Caki2 (cell line): ENCODE measurements around the gene TBC1D22B. TPM values are rescaled to one million over a fixed set of nuclear protein-coding genes. Genes with fewer than 3 reads are reported as not detected.
A peak's percentile ranks its signal among the peaks of the same experiment; 100 is the strongest.
"Not testable (repeated sequence)": the region's sequence is repeated elsewhere in the genome, so short reads cannot be mapped to it uniquely, and the experiment has no call there.

Source experiments
- DNase-seq: peaks from one replicate; pipeline ENCODE4 v3.0.0-alpha.2; 2015; ENCODE audit warnings: low read depth
- in situ Hi-C: cut with HindIII; loops from 2 replicates; pipeline ENCODE4 v1.10.0; 2016; ENCODE audit warnings: low sequenced_read_pairs, low pct_unique_long_range_greater_than_20kb, mixed read lengths
- total RNA-seq: library from RNA; depleted of rRNA; stranded (reverse); fragments of >200 nt; shearing (Covaris generic); gene quantifications from 2 replicates; pipeline ENCODE4 v1.2.3, GENCODE V29; 2014; ENCODE audit warnings: low replicate concordance

TBC1D22B gene
- total RNA-seq, 1 experiment from 2014 or later: 6.1 TPM

DNA sequence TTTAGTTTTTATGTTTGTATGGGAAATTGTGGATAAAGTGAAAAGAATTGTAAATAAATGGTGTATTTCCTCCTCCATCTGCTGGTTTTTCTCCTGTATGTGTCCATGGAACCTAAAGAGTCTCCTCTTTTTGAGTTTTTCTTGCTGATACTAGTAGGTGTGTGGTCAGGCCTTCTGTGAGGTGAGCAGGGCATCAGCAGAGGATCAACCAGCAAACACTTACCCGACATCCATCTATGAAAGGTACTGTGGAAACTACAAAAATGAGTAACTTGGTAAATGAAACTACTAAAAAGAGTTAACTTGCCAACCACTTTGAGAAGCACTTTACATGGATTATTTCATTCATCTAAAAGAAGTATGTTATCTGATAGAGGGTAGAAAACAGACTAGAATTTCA lies 75.3 kb downstream of the TBC1D22B start:
- no peak for DNase-seq
- in situ Hi-C loops: no loop called here

DNA sequence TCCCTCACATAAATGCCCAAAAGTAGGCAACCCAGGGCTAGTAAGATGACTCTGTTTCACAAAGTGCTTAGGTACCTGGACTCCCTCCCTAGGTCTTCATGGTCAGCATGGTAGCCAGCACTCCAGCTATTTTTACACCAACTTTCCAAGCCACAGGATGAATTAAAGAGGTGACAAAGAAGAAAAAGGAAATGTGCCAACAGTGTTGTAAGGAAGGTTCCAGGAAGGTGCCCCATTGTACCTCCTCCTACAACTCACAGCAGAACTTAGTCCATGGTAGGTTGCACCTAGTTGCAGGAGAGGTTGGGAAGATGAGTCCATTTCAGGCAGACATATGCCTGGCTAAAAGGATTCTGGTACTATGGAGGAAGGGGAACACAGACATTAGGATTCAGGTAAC lies 76.5 kb downstream of the TBC1D22B start:
- in situ Hi-C loops: no loop called here
- DNase-seq: no peak

DNA sequence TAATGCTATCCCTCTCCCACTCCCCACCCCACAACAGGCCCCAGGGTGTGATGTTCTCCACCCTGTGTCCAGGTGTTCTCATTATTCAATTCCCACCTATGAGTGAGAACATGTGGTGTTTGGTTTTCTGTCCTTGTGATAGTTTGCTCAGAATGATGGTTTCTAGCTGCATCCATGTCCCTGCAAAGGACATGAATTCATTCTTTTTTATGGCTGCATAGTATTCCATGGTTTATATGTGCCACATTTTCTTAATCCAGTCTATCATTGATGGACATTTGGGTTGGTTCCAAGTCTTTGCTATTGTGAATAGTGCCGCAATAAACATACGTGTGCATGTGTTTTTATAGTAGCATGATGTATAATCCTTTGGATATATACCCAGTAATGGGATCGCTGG lies 80.7 kb downstream of the TBC1D22B start:
- in situ Hi-C loops, DNase-seq: not testable (repeated sequence)

DNA sequence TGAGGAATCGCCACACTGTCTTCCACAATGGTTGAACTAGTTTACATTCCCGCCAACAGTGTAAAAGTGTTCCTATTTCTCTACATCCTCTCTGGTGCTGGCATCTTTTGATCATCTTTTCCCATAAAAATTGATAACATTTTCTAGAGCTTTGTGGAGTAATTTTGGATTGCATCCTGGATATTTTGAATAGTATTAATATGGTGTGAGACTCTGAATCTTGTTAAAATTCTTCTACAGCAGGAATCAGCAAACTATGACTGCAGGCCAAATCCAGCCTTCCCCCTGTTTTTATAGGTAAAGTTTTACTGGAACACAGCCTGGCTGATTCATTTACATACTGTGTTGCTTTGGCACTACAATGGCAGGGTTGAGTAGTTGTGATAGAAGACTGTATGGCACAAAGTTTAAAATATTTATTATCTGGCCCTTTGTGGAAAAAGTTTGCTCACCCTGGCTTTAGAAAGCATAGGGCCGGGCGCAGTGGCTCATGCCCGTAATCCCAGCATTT lies 81.2 kb downstream of the TBC1D22B start:
- no peak for DNase-seq
- in situ Hi-C loops: no loop called here

DNA sequence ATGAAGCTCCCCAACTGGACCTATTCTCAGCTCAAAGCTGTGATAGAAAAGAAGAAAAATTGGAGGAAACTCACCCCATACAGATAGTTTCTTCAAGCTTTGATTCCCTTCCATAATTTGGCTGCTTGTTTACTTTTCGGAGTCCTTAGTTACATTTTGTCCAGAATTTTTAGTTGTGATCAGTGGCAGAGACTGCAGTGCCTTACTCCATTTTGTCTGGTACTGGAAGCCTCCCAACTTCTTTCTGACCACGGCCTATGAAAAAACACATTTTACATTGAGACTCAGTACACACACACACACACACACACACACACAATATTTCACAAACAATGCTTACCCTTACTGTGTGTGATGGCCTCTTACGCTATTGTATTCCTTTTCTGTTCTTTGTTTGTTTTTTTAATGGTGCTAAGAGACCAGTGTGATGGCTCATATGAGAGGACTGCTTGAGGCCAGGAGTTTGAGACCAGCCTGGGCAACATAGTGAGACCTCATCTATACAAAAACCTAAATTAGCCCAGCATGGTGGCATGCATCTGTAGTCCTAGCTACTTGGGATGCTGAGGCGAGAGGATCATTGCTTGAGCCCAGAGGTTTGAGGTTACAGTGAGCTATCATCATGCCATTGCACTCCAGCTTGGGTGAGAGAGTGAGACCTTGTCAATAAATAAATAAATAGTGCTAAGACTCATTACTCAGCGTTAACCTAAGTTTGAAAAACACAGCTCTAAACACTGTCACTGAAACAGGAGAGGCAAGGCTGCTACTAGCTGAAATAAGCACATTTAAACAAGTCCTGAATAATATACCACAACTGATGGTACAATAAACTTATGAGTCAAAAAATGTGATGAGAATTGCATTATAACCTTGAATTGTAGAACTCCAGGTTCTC lies 82.4 kb downstream of the TBC1D22B start:
- no peak for DNase-seq
- in situ Hi-C loops: no loop called here

DNA sequence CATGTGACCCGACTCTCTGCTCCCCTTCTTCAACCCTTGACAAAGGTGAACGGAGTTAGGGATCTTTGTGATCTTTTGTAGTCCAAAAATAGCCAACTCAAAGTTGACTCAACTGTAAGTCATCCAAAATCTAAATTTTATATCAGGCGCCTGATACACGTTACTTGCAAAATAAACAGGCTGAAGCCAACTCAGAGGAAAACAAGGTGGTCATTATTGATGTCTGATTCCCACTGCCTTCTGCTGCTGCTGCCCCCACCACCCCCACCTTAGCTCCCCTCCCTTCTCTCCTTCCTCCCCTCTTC lies 83.0 kb downstream of the TBC1D22B start:
- no peak for DNase-seq
- in situ Hi-C loops: no loop called here

DNA sequence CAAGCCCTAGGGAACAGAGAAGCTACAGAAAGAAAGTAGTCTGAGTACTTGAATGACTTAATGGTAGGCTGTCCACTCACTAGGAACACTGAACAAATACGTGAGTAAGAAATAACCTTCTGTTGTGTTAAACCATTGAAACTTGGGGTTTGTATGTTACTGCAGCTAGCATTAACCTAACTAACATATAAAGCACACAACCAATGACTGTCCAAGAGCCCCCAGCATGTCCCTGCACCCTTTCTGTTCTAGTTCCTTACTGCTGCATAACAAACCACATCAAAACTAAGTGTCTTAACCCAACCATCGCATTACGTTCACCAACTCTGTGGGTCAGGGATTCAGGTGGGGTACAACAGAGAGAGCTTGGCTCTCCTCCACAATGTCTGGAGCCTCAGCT lies 85.7 kb downstream of the TBC1D22B start:
- in situ Hi-C loops: no loop called here
- DNase-seq: no peak

DNA sequence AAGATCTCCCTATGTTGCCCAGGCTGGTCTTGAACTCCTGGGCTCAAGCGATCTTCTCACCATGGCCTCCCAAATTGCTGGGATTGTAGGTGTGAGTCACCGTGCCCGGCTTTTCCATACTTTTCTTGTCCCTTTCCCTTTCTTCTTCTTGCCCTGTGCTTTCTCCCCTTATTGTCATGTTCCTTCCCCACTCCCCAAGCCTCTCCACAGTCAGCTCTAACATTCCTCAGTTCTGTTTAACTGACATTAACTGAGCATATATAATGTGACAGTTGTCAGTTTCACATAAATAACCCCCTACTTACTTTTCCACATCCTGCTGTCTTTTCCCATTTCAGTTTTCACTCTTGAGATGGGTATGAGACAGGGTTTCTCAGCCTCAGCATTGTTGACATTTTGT lies 86.7 kb downstream of the TBC1D22B start:
- in situ Hi-C loops: no loop called here
- DNase-seq: no peak

DNA sequence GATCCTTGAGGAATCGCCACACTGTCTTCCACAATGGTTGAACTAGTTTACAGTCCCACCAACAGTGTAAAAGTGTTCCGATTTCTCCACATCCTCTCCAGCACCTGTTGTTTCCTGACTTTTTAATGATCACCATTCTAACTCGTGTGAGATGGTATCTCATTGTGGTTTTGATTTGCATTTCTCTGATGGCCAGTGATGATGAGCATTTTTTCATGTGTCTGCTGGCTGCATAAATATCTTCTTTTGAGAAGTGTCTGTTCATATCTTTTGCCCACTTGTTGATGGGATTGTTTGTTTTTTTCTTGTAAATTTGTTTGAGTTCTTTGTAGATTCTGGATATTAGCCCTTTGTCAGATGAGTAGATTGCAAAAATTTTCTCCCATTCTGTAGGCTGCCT lies 88.2 kb downstream of the TBC1D22B start:
- DNase-seq, in situ Hi-C loops: not testable (repeated sequence)

DNA sequence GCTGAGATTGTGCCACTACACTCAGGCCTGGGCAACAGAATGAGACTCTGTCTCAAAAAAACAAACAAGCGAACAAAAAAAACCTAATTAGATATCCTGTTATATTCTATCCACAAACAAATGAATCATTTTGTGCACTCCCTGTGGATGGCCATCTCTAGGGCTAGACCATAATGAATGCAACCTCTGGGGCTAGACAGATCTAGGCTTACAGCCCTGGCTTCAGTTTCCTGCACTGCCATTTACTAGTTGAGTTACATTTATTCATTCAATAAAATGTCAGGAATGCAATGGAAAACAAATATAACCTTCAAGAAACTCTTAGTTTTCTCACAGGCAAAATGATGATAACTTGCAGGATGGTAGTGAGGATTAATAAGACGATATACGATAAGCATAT lies 89.6 kb downstream of the TBC1D22B start:
- in situ Hi-C loops: no loop called here
- no peak for DNase-seq

DNA sequence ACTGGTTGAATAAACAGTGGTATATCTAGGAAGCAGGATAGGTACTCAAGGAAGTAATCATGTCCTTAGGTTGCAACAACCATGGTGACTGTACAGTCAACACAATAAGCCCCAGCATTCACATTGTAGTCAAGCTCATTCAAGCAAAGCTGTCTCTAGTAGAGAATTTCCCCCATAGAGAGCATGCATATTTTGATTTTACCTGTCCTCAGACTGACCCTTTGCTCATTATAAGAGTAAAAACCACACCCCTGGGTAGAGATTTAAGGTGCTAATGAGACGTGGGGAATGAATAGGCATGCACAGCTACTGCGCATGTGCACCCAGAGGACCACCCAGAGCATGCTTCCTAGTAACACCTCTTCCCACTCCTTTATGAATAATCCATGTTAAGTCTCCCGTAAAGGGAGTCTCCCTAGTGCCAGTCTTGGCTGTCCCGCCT lies 90.1 kb downstream of the TBC1D22B start:
- peak; percentile 76 for DNase-seq
- in situ Hi-C loops: no loop called here

DNA sequence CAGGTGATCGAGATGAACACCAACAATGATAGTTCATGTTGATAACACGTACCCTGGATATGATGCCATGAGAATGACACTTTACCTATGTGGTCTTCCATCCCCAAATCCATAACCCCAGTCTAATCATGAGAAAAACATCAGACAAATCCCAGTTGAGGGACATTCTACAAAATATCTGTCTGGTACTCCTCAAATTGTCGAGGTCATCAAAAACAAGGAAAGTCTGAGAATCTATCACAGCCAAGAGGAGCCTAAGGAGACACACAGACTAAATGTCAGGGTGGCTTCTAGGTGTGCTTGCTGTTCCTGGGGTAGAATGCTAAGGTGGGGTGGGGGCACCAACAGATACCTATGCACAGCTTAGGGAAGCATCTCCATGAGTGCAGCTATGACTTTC lies 93.5 kb downstream of the TBC1D22B start:
- no peak for DNase-seq
- in situ Hi-C loops: no loop called here

DNA sequence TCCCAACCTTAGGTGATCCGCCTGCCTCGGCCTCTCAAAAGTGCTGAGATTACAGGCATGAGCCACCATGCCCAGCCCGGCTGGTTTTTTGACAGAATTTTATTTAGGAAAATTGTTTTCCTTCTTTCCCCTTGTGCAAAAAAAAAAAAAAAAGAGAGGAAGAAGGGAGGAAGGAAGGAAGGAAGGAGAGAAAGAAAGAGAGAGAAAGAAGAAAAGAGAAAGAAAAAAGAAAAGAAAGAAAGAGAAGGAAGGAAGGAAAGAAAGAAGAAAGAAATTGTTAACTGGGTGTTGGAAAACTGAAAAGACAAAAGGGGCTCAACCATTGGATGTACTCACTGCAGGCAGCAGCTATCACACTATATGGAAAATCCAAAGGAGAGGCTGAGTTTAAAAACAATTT lies 94.8 kb downstream of the TBC1D22B start:
- in situ Hi-C loops: no loop called here
- DNase-seq: no peak

DNA sequence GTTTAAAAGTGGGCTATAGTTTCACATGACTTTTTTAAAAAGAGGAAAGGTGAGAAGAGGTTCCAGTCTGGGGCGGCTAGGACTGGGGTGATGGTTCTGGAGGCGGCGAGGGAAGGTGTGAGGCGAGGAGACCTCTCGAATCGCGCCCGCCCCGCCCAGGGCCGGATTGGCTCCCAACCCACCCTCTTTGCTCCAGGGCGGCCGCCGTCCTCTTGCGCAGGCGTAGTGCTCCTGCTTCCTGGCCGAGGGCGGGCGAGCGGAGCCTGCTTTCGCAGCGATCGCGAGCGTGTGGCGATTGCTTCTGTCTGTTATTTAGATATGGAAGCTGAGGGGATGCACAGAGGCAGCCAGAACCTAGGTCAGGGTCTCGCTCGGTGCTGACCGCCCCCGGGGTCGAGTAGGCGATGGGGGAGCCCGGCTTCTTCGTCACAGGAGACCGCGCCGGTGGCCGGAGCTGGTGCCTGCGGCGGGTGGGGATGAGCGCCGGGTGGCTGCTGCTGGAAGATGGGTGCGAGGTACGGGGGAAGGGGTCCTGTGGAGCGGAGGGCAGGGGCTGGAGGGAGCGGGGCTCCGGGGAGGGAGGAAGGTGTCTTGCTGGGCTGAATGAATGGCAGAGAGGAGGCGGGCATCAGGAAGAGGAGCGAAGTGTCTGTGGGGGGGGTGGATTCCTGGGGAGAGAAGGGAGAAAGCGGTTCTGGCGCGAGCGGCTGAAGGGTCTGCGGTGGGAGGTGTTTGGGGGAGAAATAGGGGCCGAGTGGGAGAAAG lies 96.4 kb downstream of the TBC1D22B start, which contains the start of gene RNF8:
Gene RNF8, plus strand, starts transcription at position 223 of the 765 bp plus-strand sequence. Its CDS starts 182 bp downstream, at position 405.
- peak; percentile 86 for DNase-seq
- in situ Hi-C loops: no loop called here

DNA sequence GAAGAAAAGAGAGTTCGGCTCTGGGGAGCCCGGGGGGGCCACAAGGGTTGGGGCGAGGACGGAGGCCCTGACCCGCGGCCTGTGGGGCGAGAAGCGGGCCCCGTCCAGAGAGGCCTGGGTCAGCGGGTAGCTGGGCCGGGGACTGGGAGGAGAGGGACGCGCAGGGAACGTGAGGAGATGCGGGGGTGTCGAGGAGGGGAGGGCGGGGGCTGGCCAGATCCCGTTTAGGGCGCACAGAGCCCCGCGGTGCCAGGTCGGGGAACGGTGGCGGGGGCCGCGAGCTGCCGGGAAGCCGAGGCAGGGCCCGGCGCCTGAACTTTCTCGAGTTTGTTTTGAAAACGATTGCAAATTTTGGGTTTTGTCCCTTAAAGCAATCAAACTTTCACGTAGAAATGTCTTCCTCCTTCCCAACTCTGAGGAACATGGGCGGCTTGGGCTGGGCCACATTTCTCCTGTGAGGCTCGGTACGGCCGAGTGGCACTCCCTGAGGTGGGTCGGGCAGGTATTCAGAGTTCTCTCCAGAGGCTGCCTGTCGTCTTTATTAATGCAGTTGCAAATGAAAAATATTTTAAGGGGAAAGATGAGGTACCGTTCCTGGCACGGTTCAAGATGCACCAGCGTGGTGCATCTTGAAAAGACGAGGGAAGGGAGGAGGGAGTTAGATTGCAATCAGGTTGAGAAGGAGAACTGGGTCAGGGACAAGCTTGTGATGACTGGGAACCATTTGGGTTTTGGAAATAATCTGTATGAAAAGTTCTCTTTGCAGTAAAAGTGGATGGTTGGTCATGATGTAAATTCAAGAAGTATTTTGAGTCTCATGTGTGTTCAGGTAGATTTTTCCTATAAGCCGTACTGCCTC lies 97.2 kb downstream of the TBC1D22B start:
- no peak for DNase-seq

DNA sequence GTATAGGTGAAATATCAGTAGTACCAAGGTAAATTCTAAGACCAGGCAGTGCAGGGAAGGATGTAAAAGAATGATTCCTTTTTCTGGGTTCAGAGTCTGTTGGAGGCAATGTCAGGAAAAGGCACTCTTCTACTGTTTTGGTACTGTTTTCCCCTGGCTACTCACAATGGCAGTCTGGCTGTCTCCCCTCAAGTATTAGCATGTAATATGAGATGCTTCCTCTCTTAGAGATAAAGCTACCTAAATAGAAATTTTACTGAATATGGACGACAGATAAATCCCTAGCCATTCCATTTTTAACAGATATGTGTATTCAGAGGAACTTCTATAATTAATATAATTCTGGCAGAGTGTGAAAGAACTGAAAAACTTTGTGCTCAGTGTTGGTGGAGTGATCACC lies 99.7 kb downstream of the TBC1D22B start:
- in situ Hi-C loops: no loop called here
- DNase-seq: no peak

More for the DNA sequence above, 97.2 kb downstream of the TBC1D22B start:
- in situ Hi-C loops: no loop called here

DNA sequence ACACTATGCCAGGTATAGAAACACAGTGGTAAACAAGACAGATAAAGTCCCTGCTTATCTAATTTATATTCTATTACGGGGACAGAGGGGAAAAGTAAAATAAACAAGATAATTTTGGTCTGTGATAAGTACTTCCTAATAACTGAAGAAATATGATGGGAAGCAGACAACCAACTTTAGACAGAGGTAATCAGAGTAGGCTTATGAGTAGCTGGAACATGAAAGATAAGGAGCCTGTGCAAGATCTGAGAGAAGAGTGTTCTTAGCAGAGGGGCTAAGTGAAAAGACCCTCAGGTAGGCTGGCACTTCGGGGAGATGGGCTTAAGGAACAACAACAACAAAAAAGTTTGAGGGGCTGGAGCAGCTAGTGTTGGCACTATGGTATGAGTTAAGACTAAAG lies 100.3 kb downstream of the TBC1D22B start:
- in situ Hi-C loops: no loop called here
- no peak for DNase-seq

DNA sequence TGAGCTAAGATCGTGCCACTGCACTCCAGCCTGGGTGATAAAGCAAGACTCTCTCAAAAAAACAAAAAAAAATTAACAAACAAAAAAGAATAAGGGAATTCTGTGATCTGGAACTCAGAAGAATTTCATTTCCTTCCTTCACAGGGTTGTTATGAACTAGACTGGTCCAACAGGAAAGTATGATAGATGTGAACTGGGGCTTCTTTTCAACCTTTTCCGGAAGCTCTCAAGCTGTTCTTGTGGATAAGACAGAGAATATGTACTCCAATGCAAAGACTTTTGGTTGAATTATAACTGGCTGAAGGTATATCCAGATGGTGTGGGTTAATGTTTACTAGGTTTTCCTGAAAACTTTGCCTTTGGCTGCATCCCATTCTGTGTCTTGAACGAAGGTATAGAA lies 101.5 kb downstream of the TBC1D22B start:
- no peak for DNase-seq
- in situ Hi-C loops: no loop called here
